GM20000 (cell line): ENCODE data around the gene JPH3.

ENCODE experiments used
- DNase-seq: peaks from one replicate; pipeline ENCODE4 v3.0.0; 2012; ENCODE audit warnings: low spot score
- TF ChIP-seq, protein P1 (sequence below): IDR thresholded peaks from 2 replicates; pipeline ENCODE4 v1.5.1; 2012; ENCODE audit warnings: mild to moderate bottlenecking, control low read depth; ENCODE audit errors: extremely low read depth, missing control alignments

Gene JPH3

GRCh38 chr16:87592018-87592712 lies 10.1 kb upstream of the JPH3 start:
- DNase-seq = no peak
- TF ChIP-seq, protein P1, sequence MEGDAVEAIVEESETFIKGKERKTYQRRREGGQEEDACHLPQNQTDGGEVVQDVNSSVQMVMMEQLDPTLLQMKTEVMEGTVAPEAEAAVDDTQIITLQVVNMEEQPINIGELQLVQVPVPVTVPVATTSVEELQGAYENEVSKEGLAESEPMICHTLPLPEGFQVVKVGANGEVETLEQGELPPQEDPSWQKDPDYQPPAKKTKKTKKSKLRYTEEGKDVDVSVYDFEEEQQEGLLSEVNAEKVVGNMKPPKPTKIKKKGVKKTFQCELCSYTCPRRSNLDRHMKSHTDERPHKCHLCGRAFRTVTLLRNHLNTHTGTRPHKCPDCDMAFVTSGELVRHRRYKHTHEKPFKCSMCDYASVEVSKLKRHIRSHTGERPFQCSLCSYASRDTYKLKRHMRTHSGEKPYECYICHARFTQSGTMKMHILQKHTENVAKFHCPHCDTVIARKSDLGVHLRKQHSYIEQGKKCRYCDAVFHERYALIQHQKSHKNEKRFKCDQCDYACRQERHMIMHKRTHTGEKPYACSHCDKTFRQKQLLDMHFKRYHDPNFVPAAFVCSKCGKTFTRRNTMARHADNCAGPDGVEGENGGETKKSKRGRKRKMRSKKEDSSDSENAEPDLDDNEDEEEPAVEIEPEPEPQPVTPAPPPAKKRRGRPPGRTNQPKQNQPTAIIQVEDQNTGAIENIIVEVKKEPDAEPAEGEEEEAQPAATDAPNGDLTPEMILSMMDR = no peak

DNA sequence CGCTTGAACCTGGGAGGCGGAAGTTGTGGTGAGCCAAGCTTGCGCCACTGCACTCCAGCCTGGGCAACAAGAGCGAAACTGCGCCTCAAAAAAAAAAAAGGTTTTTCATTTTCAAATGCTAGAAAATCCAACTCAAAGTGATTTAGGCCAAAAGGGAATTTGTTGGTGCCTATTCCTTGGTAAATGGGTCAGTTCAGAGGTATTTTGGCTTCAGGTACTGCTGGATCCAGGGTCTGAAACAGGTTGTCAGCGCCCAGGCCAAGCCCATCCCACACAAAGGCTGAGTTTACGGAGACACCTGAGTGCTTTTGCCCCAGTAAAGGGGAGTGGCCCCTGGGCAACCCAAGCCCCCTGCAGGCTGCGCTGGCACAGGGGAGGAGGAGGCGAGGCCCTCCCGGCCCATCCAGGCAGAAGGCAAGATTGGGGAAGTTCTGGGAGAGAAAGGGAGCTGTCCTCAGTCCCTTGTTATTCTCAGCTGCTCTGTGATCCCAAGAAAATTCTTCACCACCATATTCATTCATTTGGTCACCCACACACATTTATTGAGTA lies 8.5 kb upstream of the JPH3 start:
- TF ChIP-seq, protein P1 = no peak
- no peak for DNase-seq

DNA sequence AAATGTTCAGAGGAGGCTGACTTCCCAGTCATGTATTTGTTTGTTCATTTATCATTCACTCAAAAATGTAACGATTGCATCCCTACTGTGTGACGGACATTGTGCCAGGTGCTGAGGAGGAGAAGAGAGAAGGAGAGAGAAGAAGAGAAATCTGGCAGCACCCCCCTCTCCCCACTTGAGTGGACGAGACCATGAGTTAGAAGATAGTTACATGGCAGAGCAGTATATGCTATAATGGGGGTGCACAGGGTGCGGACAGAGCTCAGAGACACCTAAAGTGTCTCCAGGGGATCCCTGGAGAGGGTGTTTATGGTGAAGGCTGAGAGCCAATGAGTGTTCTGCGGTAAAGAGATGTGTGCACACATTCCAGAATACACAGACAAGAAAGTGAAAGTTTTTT lies 6.6 kb upstream of the JPH3 start:
- TF ChIP-seq, protein P1 = no peak
- no peak for DNase-seq

- no peak for DNase-seq
- TF ChIP-seq, protein P1 = no peak
Measured at GRCh38 chr16:87597324-87597830, 4.9 kb upstream of the JPH3 start.

DNA sequence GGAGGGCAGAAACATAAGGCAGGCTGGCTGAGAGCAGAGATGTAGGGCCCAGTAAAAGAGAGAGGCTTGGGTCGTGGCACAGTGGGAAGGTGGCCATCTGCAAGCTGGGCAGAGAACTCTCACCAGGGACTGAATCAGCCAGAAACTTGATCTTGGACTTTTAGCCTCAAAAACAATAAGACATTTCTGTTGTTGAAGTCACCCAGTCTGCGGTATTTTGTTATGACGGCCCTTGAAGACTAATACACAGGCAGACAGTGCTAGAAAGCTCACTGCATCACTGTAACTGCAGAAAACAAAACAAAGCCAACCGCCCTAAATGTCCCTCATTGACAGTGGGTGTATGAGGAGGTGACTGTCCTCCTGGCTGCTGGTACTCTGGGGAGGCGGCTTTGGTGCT lies 3.9 kb upstream of the JPH3 start:
- no peak for DNase-seq

GRCh38 chr16:87600246-87600645 lies 2.1 kb upstream of the JPH3 start:
- TF ChIP-seq, protein P1 = no peak
- no peak for DNase-seq

More for the DNA sequence above, 3.9 kb upstream of the JPH3 start:
- TF ChIP-seq, protein P1 = no peak

DNA sequence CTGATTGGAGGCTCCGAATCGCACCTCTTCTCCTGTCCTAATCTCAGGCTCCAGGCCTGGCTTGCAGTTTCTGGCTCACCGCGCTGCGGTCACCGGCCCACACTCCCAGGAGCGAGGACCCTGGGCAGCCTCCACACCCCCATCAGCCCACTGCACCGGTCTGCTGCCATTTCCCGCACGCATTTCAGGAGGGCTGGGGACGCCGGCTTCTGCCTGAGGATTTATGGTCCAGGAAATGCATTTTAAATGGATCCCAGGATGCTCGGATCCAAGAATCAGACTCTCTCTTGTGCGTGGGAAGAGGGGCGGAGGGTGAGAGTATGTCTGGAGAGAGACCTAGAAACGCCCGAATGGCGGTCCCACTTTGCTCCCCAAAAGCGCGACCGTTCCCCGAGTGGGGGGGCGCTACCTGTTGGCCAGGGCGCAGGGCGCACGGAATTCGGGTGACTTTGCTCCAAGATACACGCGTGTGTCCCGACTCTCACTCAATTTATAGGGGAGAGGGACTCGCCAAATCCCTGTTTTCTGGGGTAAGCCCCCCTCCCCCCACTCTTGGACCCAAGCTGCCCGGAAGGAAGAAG lies 817 bp upstream of the JPH3 start:
- TF ChIP-seq, protein P1 = no peak

More for the DNA sequence above, 817 bp upstream of the JPH3 start:
- DNase-seq = no peak
